SJSA1 (cell line): ENCODE data around the gene PXT1. TPM values are rescaled to one million over a fixed set of nuclear protein-coding genes. Genes with fewer than 3 reads are reported as not detected.
"Not testable (repeated sequence)": the region's sequence is repeated elsewhere in the genome, so short reads cannot be mapped to it uniquely, and the experiment has no call there.

Source experiments
- DNase-seq, 2 experiments: peaks; one replicate each; pipeline ENCODE4 v3.0.0-alpha.2; 2015 to 2020; ENCODE audit warnings: low spot score in 2 of 2, low read depth in 1 of 2
- H3K27ac ChIP-seq: fragments of 250-450 bp; sonication (Bioruptor Pico); 2 replicates; pipeline ENCODE4 v1.5.1; 2020; ENCODE audit warnings: mild to moderate bottlenecking, moderate library complexity
- H3K27me3 ChIP-seq: fragments of 250-450 bp; sonication (Bioruptor Pico); replicated peaks from 2 replicates; pipeline ENCODE4 v1.5.1; 2020; ENCODE audit warnings: mild to moderate bottlenecking, moderate library complexity
- H3K36me3 ChIP-seq: fragments of 250-450 bp; sonication (Bioruptor Pico); 2 replicates; pipeline ENCODE4 v1.5.1; 2020; ENCODE audit warnings: mild to moderate bottlenecking
- H3K4me1 ChIP-seq: fragments of 250-450 bp; sonication (Bioruptor Pico); replicated peaks from 2 replicates; pipeline ENCODE4 v1.6.1; 2021; ENCODE audit warnings: mild to moderate bottlenecking
- H3K4me3 ChIP-seq: fragments of 250-450 bp; sonication (Bioruptor Pico); 2 replicates; pipeline ENCODE4 v1.5.1; 2020; ENCODE audit warnings: mild to moderate bottlenecking
- H3K9me3 ChIP-seq: fragments of 250-450 bp; sonication (Bioruptor Pico); replicated peaks from 2 replicates; pipeline ENCODE4 v1.5.1; 2020; ENCODE audit warnings: mild to moderate bottlenecking
- total RNA-seq: library from RNA; depleted of rRNA; stranded (reverse); fragments of >200 nt; shearing (Covaris generic); gene quantifications from 2 replicates; pipeline ENCODE4 v1.2.3, GENCODE V29; 2014

The PXT1 gene
- total RNA-seq, 1 experiment from 2014 or later = not detected

- H3K9me3 ChIP-seq = no peaks in the 10 kb centered on the region
- H3K4me1 ChIP-seq = peaks cover 8% of the 10 kb centered on the region
- DNase-seq = no peak
- no peaks in the 10 kb centered on the region for H3K27me3 ChIP-seq
- H3K27ac ChIP-seq = 0 out of 2 replicates have a peak overlapping the region, but pooled peaks have one; percentile 5
- H3K4me3 ChIP-seq = no peak overlapping the region
- H3K36me3 ChIP-seq = peaks cover 4% of the 10 kb centered on the region; the same call in 1 of the 2 replicates
Measured at GRCh38 chr6:36464233-36464632, 21.6 kb upstream of the PXT1 start.

GRCh38 chr6:36463676-36464075 is 21.0 kb upstream of the PXT1 start:
- 0 out of 2 replicates have a peak overlapping the region, but pooled peaks have one; percentile 5 for H3K27ac ChIP-seq
- H3K4me3 ChIP-seq = no peak overlapping the region
- no peaks in the 10 kb centered on the region for H3K27me3 ChIP-seq
- DNase-seq = no peak
- H3K9me3 ChIP-seq = no peaks in the 10 kb centered on the region
- H3K36me3 ChIP-seq = peaks cover 4% of the 10 kb centered on the region; the same call in 1 of the 2 replicates
- H3K4me1 ChIP-seq = peaks cover 8% of the 10 kb centered on the region

- Histone ChIP-seq H3K36me3 (peaks cover 4% of the 10 kb centered on the region), H3K4me1 (peaks cover 8% of the 10 kb centered on the region), H3K9me3 (no peaks in the 10 kb centered on the region), H3K27ac (no peak overlapping the region), H3K4me3 (no peak overlapping the region), H3K27me3 (no peaks in the 10 kb centered on the region)
- no peak for DNase-seq
Measured at GRCh38 chr6:36461646-36462045, 19.0 kb upstream of the PXT1 start.

GRCh38 chr6:36460916-36461315 is 18.3 kb upstream of the PXT1 start:
- Histone ChIP-seq H3K9me3 (no peaks in the 10 kb centered on the region), H3K36me3 (peaks cover 7% of the 10 kb centered on the region), H3K27me3 (no peaks in the 10 kb centered on the region), H3K27ac (no peak overlapping the region), H3K4me3 (no peak overlapping the region), H3K4me1 (peaks cover 8% of the 10 kb centered on the region)
- no peak for DNase-seq

GRCh38 chr6:36459501-36459900 is 16.8 kb upstream of the PXT1 start:
- Histone ChIP-seq H3K27me3 (no peaks in the 10 kb centered on the region), H3K4me3 (no peak overlapping the region), H3K9me3 (no peaks in the 10 kb centered on the region), H3K36me3 (peaks cover 20% of the 10 kb centered on the region), H3K4me1 (peaks cover 8% of the 10 kb centered on the region), H3K27ac (no peak overlapping the region)
- DNase-seq = no peak

- no peak overlapping the region for H3K4me3 ChIP-seq
- H3K4me1 ChIP-seq = no peaks in the 10 kb centered on the region
- DNase-seq = no peak
- no peak overlapping the region for H3K27ac ChIP-seq
- H3K9me3 ChIP-seq = no peaks in the 10 kb centered on the region
- H3K27me3 ChIP-seq = no peaks in the 10 kb centered on the region
- peaks cover 34% of the 10 kb centered on the region for H3K36me3 ChIP-seq
Measured at GRCh38 chr6:36455486-36456027, 12.9 kb upstream of the PXT1 start.

- not testable (repeated sequence) for H3K4me1 ChIP-seq, H3K27ac ChIP-seq, H3K27me3 ChIP-seq, H3K9me3 ChIP-seq, H3K4me3 ChIP-seq, DNase-seq
- H3K36me3 ChIP-seq = peaks cover 46% of the 10 kb centered on the region
Measured at GRCh38 chr6:36452897-36453296, 10.2 kb upstream of the PXT1 start.

GRCh38 chr6:36449173-36449572 is 6.5 kb upstream of the PXT1 start:
- H3K36me3 ChIP-seq = peaks cover 35% of the 10 kb centered on the region
- H3K4me3 ChIP-seq, H3K27me3 ChIP-seq, H3K4me1 ChIP-seq, H3K9me3 ChIP-seq, H3K27ac ChIP-seq, DNase-seq: not testable (repeated sequence)

- DNase-seq = no peak
- H3K4me1 ChIP-seq = peaks cover 29% of the 10 kb centered on the region
- no peak overlapping the region for H3K4me3 ChIP-seq
- H3K9me3 ChIP-seq = no peaks in the 10 kb centered on the region
- no peak overlapping the region for H3K27ac ChIP-seq
- H3K36me3 ChIP-seq = peaks cover 27% of the 10 kb centered on the region
- no peaks in the 10 kb centered on the region for H3K27me3 ChIP-seq
Measured at GRCh38 chr6:36445621-36446020, 3.0 kb upstream of the PXT1 start.

- H3K36me3 ChIP-seq = peaks cover 25% of the 10 kb centered on the region
- 0 out of 2 replicates have a peak overlapping the region, but pooled peaks have one; percentile 10 for H3K27ac ChIP-seq
- H3K4me3 ChIP-seq = peak overlapping the region; percentile 95; the same call in 1 of the 2 replicates
- DNase-seq = no peak
- H3K27me3 ChIP-seq = no peaks in the 10 kb centered on the region
- peaks cover 31% of the 10 kb centered on the region for H3K4me1 ChIP-seq
- no peaks in the 10 kb centered on the region for H3K9me3 ChIP-seq
Measured at GRCh38 chr6:36444470-36444869, 1.8 kb upstream of the PXT1 start.

GRCh38 chr6:36443471-36444428 is 1.1 kb upstream of the PXT1 start:
- DNase-seq = peak in 1 of 2 experiments; percentile 36
- peaks cover 18% of the 10 kb centered on the region for H3K36me3 ChIP-seq
- no peaks in the 10 kb centered on the region for H3K27me3 ChIP-seq
- peak overlapping the region; percentile 95 for H3K4me3 ChIP-seq
- no peaks in the 10 kb centered on the region for H3K9me3 ChIP-seq
- peak overlapping the region; percentile 78 for H3K27ac ChIP-seq
- peaks cover 31% of the 10 kb centered on the region for H3K4me1 ChIP-seq

- H3K4me3 ChIP-seq = peak overlapping the region; percentile 95
- H3K27ac ChIP-seq = peak overlapping the region; percentile 78
- H3K27me3 ChIP-seq = no peaks in the 10 kb centered on the region
- peaks cover 10% of the 10 kb centered on the region for H3K36me3 ChIP-seq
- H3K4me1 ChIP-seq = peaks cover 31% of the 10 kb centered on the region
- no peak for DNase-seq
- no peaks in the 10 kb centered on the region for H3K9me3 ChIP-seq
Measured at GRCh38 chr6:36442103-36442670, 467 bp downstream of the PXT1 start.

GRCh38 chr6:36441307-36441894 is 1.3 kb downstream of the PXT1 start:
- Histone ChIP-seq H3K9me3 (no peaks in the 10 kb centered on the region), H3K36me3 (peaks cover 10% of the 10 kb centered on the region), H3K27ac (peak overlapping the region; percentile 78), H3K27me3 (no peaks in the 10 kb centered on the region), H3K4me3 (no peak overlapping the region), H3K4me1 (peaks cover 33% of the 10 kb centered on the region)
- DNase-seq = peak; percentile 94 to 98
